Fibroblast of lung (primary cell): ENCODE results near the gene GNA12.

Experiments
- EZH2 ChIP-seq: IDR thresholded peaks from 2 replicates; pipeline ENCODE4 v1.5.1; 2012; ENCODE audit warnings: low read length, control low read depth, mild to moderate bottlenecking; ENCODE audit errors: missing control alignments
- TF ChIP-seq, protein P1 (sequence below), 2 donors: IDR thresholded peaks in 1 of 2; conservative IDR thresholded peaks in 1 of 2; 1 replicate in 1 of 2; 2 replicates in 1 of 2; pipeline ENCODE4 v1.5.1; 2011 to 2012; ENCODE audit warnings: low read length in 2 of 2, control low read depth in 1 of 2, inconsistent platforms in 1 of 2, low read depth in 1 of 2, mild to moderate bottlenecking in 1 of 2

DNA sequence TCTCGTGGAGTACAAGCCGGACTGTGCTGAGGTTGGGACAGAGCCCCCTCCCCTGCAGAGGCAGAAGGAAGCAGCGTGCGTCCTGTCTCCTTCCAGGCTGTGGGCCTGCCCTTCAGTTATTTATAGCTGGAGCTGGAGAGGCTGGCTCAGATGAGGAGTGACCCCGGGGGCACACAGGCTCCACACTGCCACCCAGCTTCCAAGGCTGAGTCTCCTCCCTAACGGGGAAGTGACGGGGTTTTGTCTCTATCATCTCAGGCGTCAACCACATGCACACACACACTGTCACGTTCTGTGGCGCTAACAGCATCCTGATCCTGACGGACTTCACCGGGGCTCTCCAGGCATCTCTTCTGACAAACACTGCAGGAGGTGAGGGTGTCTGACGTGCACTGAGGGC, 130.7 kb downstream of the GNA12 start:
- TF ChIP-seq, protein P1, sequence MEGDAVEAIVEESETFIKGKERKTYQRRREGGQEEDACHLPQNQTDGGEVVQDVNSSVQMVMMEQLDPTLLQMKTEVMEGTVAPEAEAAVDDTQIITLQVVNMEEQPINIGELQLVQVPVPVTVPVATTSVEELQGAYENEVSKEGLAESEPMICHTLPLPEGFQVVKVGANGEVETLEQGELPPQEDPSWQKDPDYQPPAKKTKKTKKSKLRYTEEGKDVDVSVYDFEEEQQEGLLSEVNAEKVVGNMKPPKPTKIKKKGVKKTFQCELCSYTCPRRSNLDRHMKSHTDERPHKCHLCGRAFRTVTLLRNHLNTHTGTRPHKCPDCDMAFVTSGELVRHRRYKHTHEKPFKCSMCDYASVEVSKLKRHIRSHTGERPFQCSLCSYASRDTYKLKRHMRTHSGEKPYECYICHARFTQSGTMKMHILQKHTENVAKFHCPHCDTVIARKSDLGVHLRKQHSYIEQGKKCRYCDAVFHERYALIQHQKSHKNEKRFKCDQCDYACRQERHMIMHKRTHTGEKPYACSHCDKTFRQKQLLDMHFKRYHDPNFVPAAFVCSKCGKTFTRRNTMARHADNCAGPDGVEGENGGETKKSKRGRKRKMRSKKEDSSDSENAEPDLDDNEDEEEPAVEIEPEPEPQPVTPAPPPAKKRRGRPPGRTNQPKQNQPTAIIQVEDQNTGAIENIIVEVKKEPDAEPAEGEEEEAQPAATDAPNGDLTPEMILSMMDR (conservative IDR thresholded peaks at IDR 0.05 in 1 of 2, IDR thresholded peaks at IDR 0.05 in 1 of 2; ENCODE audit: low read depth in 1 of 2, low read length in 2 of 2), result peak in 1 of 2 donors; percentile 10
- TF ChIP-seq EZH2, result no peak
